ENCODE measurements around the gene MYL6.

MYL6 gene

GRCh38 chr12:56159482-56160192 is 1.5 kb downstream of the MYL6 start:
- Histone ChIP-seq H3K36me3 (ENCODE audit: control insufficient read depth in 2 of 2, insufficient read depth in 1 of 2, low read length in 2 of 2) (peaks cover 19 to 69% of the 10 kb centered on the region in 2 experiments), H3K4me3 (ENCODE audit: low read depth, low read length) (peak overlapping the region; percentile 90), H3K27ac (ENCODE audit: extremely low read depth, low read depth, low read length) (peak overlapping the region; percentile 92), H3K4me1 (ENCODE audit: control insufficient read depth, insufficient read depth, low read length) (peaks cover 3% of the 10 kb centered on the region; the same call in 1 of the 2 replicates), H3K9me3 (ENCODE audit: control insufficient read depth, insufficient read depth, low read depth, low read length) (no peaks in the 10 kb centered on the region)
- TF ChIP-seq ZNF600 (tag by site-specific recombination; IDR thresholded peaks at IDR 0.05) = 0 out of 2 replicates have a peak, but pooled peaks have one; percentile 0
- no peak for TF ChIP-seq ZNF624 (tag by site-specific recombination; IDR thresholded peaks at IDR 0.05)
- POLR2A ChIA-PET = interaction anchor here (0.6 to 2.8 kb wide), 11 partner anchors 11 to 62 kb away, joined by 3 to 42 read pairs (median 6); partner anchors contain the start of genes ESYT1, PA2G4, RNF41 and SMARCC2
- CTCF ChIA-PET = interaction anchor here (0.6 to 2.0 kb wide), 6 partner anchors 30 to 354 kb away, joined by 3 to 17 read pairs (median 6); partner anchors contain the start of genes ERBB3, ESYT1 and SMARCC2

GRCh38 chr12:56160193-56160763 is 2.1 kb downstream of the MYL6 start:
- CTCF ChIA-PET = interaction anchor here (1.8 to 2.9 kb wide), 3 partner anchors 29 to 81 kb away, joined by 3 to 16 read pairs (median 5); partner anchors contain the start of genes ERBB3 and SMARCC2
- peaks cover 20 to 69% of the 10 kb centered on the region in 2 experiments for H3K36me3 ChIP-seq (ENCODE audit: control insufficient read depth in 2 of 2, insufficient read depth in 1 of 2, low read length in 2 of 2)
- H3K4me1 ChIP-seq (ENCODE audit: control insufficient read depth, insufficient read depth, low read length) = peaks cover 3% of the 10 kb centered on the region; the same call in 1 of the 2 replicates
- H3K4me3 ChIP-seq (ENCODE audit: low read depth, low read length) = peak overlapping the region; percentile 90; the same call in 1 of the 2 replicates
- TF ChIP-seq GLIS2 (tag by site-specific recombination; IDR thresholded peaks at IDR 0.05) (no peak), MEIS1 (CRISPR knock-in tag; IDR thresholded peaks at IDR 0.05; ENCODE audit: borderline replicate concordance) (no peak), PRDM1 (tag by site-specific recombination; IDR thresholded peaks at IDR 0.05) (peak; percentile 66; the same call in 1 of the 2 replicates)
- peak overlapping the region; percentile 29; the same call in 1 of the 2 replicates for H3K27ac ChIP-seq (ENCODE audit: extremely low read depth, low read depth, low read length)
- POLR2A ChIA-PET = interaction anchor here (0.6 to 3.7 kb wide), 9 partner anchors 8 to 62 kb away, joined by 3 to 42 read pairs (median 8); partner anchors contain the start of genes ESYT1, MYL6B, RNF41 and SMARCC2
- H3K9me3 ChIP-seq (ENCODE audit: control insufficient read depth, insufficient read depth, low read depth, low read length) = no peaks in the 10 kb centered on the region

GRCh38 chr12:56160894-56161689 is 2.9 kb downstream of the MYL6 start:
- ChIA-PET CTCF (interaction anchor here (0.6 to 2.9 kb wide), 3 partner anchors 28 to 1302 kb away, joined by 3 to 16 read pairs (median 5); partner anchors contain the start of gene SMARCC2), POLR2A (interaction anchor here (0.6 to 3.7 kb wide), 10 partner anchors 9 to 199 kb away, joined by 3 to 29 read pairs (median 6); partner anchors contain the start of genes ESYT1, MYL6B, PA2G4 and RNF41)
- H3K4me3 ChIP-seq (ENCODE audit: low read depth, low read length) = no peak overlapping the region

DNA sequence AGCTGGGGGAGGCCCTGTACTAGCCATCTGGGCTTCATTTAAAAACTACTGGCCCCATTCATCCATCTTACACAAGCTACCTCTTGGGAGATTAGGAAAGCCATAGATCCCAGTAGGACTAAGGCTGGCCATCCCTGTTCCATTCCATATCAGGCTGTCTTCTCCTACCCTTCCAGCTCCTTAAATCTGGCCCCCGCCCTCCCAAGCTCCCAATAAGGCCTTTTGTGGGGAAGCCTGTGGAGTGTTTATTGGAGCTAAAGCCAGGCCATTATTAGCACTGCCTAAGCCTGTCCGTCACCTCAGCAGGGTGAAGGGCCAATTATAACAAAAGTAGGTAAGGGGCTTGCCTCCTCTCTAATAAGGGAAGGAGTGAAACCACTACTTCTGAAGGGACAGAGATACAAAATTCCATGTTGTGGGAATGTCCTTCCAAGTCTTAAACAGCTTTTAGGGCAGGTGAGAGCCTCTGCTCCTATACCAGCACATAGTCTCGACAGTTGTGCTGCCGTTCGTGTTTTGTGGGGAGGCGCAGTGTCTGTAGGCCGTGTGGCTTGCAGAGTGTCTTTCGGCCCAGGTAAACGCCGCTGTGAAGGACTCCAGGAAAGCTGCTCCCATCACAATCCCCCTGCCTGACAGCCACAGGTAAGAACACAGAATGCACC is 3.7 kb downstream of the MYL6 start:
- H3K4me1 ChIP-seq (ENCODE audit: control insufficient read depth, insufficient read depth, low read length) = peaks cover 3% of the 10 kb centered on the region; the same call in 1 of the 2 replicates
- H3K36me3 ChIP-seq (ENCODE audit: control insufficient read depth in 2 of 2, insufficient read depth in 1 of 2, low read length in 2 of 2) = peaks cover 30 to 76% of the 10 kb centered on the region in 2 experiments
- CTCF ChIA-PET = interaction anchor here (0.6 to 2.9 kb wide), 4 partner anchors 27 to 1301 kb away, joined by 3 to 16 read pairs (median 10); partner anchors contain the start of gene SMARCC2
- TF ChIP-seq, protein P1, sequence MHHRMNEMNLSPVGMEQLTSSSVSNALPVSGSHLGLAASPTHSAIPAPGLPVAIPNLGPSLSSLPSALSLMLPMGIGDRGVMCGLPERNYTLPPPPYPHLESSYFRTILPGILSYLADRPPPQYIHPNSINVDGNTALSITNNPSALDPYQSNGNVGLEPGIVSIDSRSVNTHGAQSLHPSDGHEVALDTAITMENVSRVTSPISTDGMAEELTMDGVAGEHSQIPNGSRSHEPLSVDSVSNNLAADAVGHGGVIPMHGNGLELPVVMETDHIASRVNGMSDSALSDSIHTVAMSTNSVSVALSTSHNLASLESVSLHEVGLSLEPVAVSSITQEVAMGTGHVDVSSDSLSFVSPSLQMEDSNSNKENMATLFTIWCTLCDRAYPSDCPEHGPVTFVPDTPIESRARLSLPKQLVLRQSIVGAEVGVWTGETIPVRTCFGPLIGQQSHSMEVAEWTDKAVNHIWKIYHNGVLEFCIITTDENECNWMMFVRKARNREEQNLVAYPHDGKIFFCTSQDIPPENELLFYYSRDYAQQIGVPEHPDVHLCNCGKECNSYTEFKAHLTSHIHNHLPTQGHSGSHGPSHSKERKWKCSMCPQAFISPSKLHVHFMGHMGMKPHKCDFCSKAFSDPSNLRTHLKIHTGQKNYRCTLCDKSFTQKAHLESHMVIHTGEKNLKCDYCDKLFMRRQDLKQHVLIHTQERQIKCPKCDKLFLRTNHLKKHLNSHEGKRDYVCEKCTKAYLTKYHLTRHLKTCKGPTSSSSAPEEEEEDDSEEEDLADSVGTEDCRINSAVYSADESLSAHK (tag by site-specific recombination; IDR thresholded peaks at IDR 0.05) = no peak
- H3K4me3 ChIP-seq (ENCODE audit: low read depth, low read length) = no peak overlapping the region
- H3K27ac ChIP-seq (ENCODE audit: extremely low read depth, low read depth, low read length) = peak overlapping the region; percentile 29; the same call in 1 of the 2 replicates
- no peaks in the 10 kb centered on the region for H3K9me3 ChIP-seq (ENCODE audit: control insufficient read depth, insufficient read depth, low read depth, low read length)
- POLR2A ChIA-PET = interaction anchor here (0.6 to 3.7 kb wide), 10 partner anchors 10 to 198 kb away, joined by 3 to 29 read pairs (median 4); partner anchors contain the start of genes ESYT1, MYL6B, PA2G4 and SMARCC2

More at GRCh38 chr12:56160894-56161689, 2.9 kb downstream of the MYL6 start:
- H3K4me1 ChIP-seq (ENCODE audit: control insufficient read depth, insufficient read depth, low read length) = peaks cover 3% of the 10 kb centered on the region; the same call in 1 of the 2 replicates
- no peak for TF ChIP-seq ZNF23 (tag by site-specific recombination; IDR thresholded peaks at IDR 0.05; ENCODE audit: borderline replicate concordance)
- peak; percentile 58; the same call in 1 of the 2 replicates for TF ChIP-seq PRDM1 (tag by site-specific recombination; IDR thresholded peaks at IDR 0.05)
- no peaks in the 10 kb centered on the region for H3K9me3 ChIP-seq (ENCODE audit: control insufficient read depth, insufficient read depth, low read depth, low read length)
- H3K27ac ChIP-seq (ENCODE audit: extremely low read depth, low read depth, low read length) = peak overlapping the region; percentile 29; the same call in 1 of the 2 replicates
- H3K36me3 ChIP-seq (ENCODE audit: control insufficient read depth in 2 of 2, insufficient read depth in 1 of 2, low read length in 2 of 2) = peaks cover 24 to 70% of the 10 kb centered on the region in 2 experiments
